Subcutaneous abdominal adipose tissue (tissue), 5 donors: ENCODE data around the gene ZC3H11A.
A peak's percentile ranks its signal among the peaks of the same experiment; 100 is the strongest.
"Not testable (repeated sequence)": the region's sequence is repeated elsewhere in the genome, so short reads cannot be mapped to it uniquely, and the experiment has no call there.

Experiments used
- H3K27ac ChIP-seq: one replicate; pipeline ENCODE4 v1.7.0; 2013; ENCODE audit warnings: low read depth, mild to moderate bottlenecking, inconsistent platforms, low read length, moderate library complexity
- H3K27me3 ChIP-seq, 5 donors: one replicate each; pipeline ENCODE4 v1.7.0; 2013; ENCODE audit warnings: low read length in 5 of 5, inconsistent platforms in 1 of 5; ENCODE audit not compliant: control insufficient read depth in 5 of 5, insufficient read depth in 4 of 5
- H3K36me3 ChIP-seq, 5 donors: one replicate each; pipeline ENCODE4 v1.7.0; 2013; ENCODE audit warnings: low read length in 5 of 5; ENCODE audit not compliant: control insufficient read depth in 5 of 5, insufficient read depth in 5 of 5
- H3K4me1 ChIP-seq, 5 donors: one replicate each; pipeline ENCODE4 v1.7.0; 2013; ENCODE audit warnings: low read length in 5 of 5, mild to moderate bottlenecking in 3 of 5, moderate library complexity in 1 of 5; ENCODE audit not compliant: control insufficient read depth in 5 of 5, insufficient read depth in 5 of 5
- H3K4me3 ChIP-seq, 5 donors: one replicate each; pipeline ENCODE4 v1.7.0; 2013; ENCODE audit warnings: low read length in 5 of 5, low read depth in 1 of 5
- H3K9ac ChIP-seq, 5 donors: one replicate each; pipeline ENCODE4 v1.7.0; 2013; ENCODE audit warnings: low read length in 5 of 5, mild to moderate bottlenecking in 4 of 5, moderate library complexity in 3 of 5
- H3K9me3 ChIP-seq, 5 donors: one replicate each; pipeline ENCODE4 v1.7.0; 2013; ENCODE audit warnings: low read length in 5 of 5; ENCODE audit not compliant: control insufficient read depth in 5 of 5
- donor health status: healthy.
- donor health status: healthy.
- donor health status: healthy.
- donor health status: healthy.
- donor health status: healthy.

ZC3H11A gene

GRCh38 chr1:203778789-203779188, 16.6 kb upstream of the ZC3H11A start:
- Histone ChIP-seq H3K9ac (no peak overlapping the region), H3K27ac (no peak overlapping the region), H3K4me1 (no peaks in the 10 kb centered on the region), H3K4me3 (no peak overlapping the region), H3K36me3 (no peaks in the 10 kb centered on the region), H3K9me3 (no peaks in the 10 kb centered on the region), H3K27me3 (no peaks in the 10 kb centered on the region)

- H3K9ac ChIP-seq: no peak overlapping the region
- H3K27ac ChIP-seq: no peak overlapping the region
- H3K4me1 ChIP-seq: no peaks in the 10 kb centered on the region
- H3K9me3 ChIP-seq: no peaks in the 10 kb centered on the region
- no peak overlapping the region for H3K4me3 ChIP-seq
- H3K36me3 ChIP-seq: no peaks in the 10 kb centered on the region
- no peaks in the 10 kb centered on the region for H3K27me3 ChIP-seq
Measured at GRCh38 chr1:203781962-203782361, 13.5 kb upstream of the ZC3H11A start.

- Histone ChIP-seq H3K4me1 (peaks cover 0 to 3% (median 3%) of the 10 kb centered on the region in 5 donors), H3K36me3 (no peaks in the 10 kb centered on the region), H3K9ac (no peak overlapping the region), H3K4me3 (no peak overlapping the region), H3K27ac (no peak overlapping the region), H3K27me3 (no peaks in the 10 kb centered on the region), H3K9me3 (no peaks in the 10 kb centered on the region)
Measured at GRCh38 chr1:203789966-203790365, 5.5 kb upstream of the ZC3H11A start.

DNA sequence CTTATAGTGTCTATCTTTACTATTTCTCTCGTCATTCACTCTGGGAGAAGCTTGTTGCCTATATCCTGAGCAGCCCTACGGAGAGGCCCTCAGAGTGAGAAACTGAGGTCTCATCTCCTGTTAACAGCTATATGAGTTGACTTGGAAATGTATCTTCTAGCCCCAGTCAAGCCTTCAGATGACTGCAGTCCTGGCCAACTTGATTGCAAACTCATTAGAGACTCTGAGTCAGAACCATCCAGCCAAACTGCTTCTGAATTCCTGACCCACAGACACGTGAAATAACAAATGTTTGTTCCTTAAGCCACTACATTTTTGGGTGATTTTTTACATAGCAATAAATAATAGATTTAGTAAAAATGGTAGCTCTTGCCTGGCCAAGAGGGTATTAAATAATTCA, 3.9 kb upstream of the ZC3H11A start:
- Histone ChIP-seq H3K27me3 (no peaks in the 10 kb centered on the region), H3K36me3 (no peaks in the 10 kb centered on the region), H3K9ac (no peak overlapping the region), H3K4me1 (peaks cover 2 to 9% (median 7%) of the 10 kb centered on the region in 5 donors), H3K9me3 (no peaks in the 10 kb centered on the region), H3K4me3 (no peak overlapping the region), H3K27ac (no peak overlapping the region)

DNA sequence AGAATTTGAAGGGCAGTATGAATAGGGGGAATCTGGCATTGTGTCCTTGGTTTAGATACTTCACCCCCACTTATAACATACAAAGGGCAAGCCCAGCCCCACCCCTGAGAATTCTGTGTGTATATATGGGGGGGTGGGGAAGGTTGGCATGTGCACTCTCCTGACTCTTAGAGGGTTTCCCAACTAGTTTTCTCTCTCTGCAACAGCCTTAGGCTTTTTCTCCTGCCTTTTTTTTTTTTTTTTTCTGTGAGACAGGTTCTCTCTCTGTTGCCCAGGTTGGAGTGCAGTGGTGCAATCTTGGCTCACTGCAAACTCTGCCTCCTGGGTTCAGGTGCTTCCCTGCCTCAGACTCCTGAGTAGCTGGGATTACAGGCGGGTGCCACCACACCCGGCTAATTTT, 2.9 kb upstream of the ZC3H11A start:
- H3K9ac ChIP-seq: no peak overlapping the region

GRCh38 chr1:203793561-203793960, 1.9 kb upstream of the ZC3H11A start:
- not testable (repeated sequence) for H3K27ac ChIP-seq, H3K36me3 ChIP-seq, H3K4me3 ChIP-seq, H3K9me3 ChIP-seq, H3K9ac ChIP-seq, H3K27me3 ChIP-seq
- peaks cover 2 to 29% (median 27%) of the 10 kb centered on the region in 5 donors for H3K4me1 ChIP-seq

More for the DNA sequence above, 2.9 kb upstream of the ZC3H11A start:
- H3K9me3 ChIP-seq: no peaks in the 10 kb centered on the region
- peaks cover 2 to 19% (median 17%) of the 10 kb centered on the region in 5 donors for H3K4me1 ChIP-seq
- H3K4me3 ChIP-seq: no peak overlapping the region
- H3K27ac ChIP-seq: no peak overlapping the region
- H3K27me3 ChIP-seq: no peaks in the 10 kb centered on the region
- no peaks in the 10 kb centered on the region for H3K36me3 ChIP-seq

DNA sequence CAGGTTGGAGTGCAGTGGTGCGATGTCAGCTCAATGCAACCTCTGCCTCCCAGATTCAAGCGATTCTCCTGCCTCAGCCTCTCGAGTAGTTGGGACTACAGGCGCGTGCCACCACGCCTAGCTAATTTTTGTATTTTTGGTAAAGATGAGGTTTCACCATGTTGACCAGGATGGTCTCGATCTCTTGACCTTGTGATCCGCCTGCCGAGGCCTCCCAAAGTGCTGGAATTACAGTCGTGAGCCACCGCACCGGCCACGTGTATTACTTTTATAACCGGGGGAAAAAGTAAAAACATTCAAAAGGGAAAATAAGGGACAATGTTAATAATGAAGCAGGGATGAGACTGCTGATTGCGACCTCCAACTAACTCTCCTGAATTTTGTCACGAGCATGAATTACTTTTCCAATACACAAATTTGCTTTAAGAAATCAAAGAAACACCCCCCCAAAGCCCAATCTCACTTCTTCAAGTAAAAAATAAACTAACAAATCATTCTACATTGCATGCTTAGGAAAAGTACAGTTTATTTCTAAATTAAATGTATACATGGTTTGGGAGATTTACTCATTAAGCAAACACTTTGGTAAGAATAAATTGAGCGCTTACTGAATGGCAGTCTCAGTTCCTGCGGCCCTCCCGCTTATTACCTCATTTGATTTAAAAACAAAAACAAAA, 521 bp upstream of the ZC3H11A start:
- no peaks in the 10 kb centered on the region for H3K9me3 ChIP-seq
- peaks cover 0 to 5% (median 0%) of the 10 kb centered on the region in 5 donors for H3K36me3 ChIP-seq
- H3K9ac ChIP-seq: peak overlapping the region; percentile 53 to 99 (median 90)
- peak overlapping the region; percentile 61 to 99 (median 88) for H3K4me3 ChIP-seq
- H3K27ac ChIP-seq: peak overlapping the region; percentile 100
- peaks cover 2 to 42% (median 40%) of the 10 kb centered on the region in 5 donors for H3K4me1 ChIP-seq
- no peaks in the 10 kb centered on the region for H3K27me3 ChIP-seq

- Histone ChIP-seq H3K36me3 (peaks cover 0 to 6% (median 0%) of the 10 kb centered on the region in 5 donors), H3K27me3 (no peaks in the 10 kb centered on the region), H3K4me3 (peak overlapping the region; percentile 79 to 99 (median 90)), H3K4me1 (peaks cover 2 to 53% (median 52%) of the 10 kb centered on the region in 5 donors), H3K27ac (peak overlapping the region; percentile 100), H3K9me3 (no peaks in the 10 kb centered on the region), H3K9ac (peak overlapping the region; percentile 90 to 100 (median 97))
Measured at GRCh38 chr1:203796236-203796605, 798 bp downstream of the ZC3H11A start.

- Histone ChIP-seq H3K4me1 (peaks cover 2 to 62% (median 56%) of the 10 kb centered on the region in 5 donors), H3K9me3 (no peaks in the 10 kb centered on the region), H3K4me3 (peak overlapping the region; percentile 79 to 99 (median 90)), H3K36me3 (peaks cover 0 to 6% (median 0%) of the 10 kb centered on the region in 5 donors), H3K27me3 (no peaks in the 10 kb centered on the region), H3K9ac (peak overlapping the region in 4 of 5 donors; percentile 48 to 99 (median 92)), H3K27ac (peak overlapping the region; percentile 100)
Measured at GRCh38 chr1:203797216-203797615, 1.8 kb downstream of the ZC3H11A start.

DNA sequence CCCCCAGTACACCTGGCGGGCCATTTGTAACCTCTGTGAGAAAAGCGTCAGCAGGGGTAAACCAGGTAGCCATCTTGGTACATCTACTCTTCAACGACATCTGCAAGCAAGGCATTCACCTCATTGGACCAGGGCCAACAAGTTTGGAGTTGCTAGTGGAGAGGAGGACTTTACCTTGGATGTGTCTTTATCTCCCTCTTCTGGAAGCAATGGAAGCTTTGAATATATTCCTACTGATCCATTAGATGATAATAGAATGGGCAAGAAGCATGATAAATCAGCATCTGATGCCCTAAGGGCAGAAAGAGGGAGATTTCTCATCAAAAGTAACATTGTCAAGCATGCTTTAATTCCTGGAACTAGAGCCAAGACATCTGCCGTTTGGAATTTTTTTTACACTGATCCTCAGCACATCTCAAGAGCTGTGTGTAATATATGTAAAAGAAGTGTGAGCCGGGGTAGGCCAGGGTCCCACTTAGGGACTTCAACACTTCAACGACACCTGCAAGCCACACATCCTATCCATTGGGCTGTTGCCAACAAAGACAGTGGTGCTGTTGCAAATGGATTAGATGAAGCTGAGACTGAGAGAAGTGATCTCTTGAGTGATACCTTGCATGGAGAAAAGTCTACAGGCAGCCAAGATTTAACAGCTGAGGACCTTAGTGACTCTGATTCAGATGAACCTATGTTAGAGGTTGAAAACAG, 2.7 kb downstream of the ZC3H11A start:
- peak overlapping the region; percentile 100 for H3K27ac ChIP-seq
- H3K4me1 ChIP-seq: peaks cover 2 to 68% (median 56%) of the 10 kb centered on the region in 5 donors
- peak overlapping the region in 2 of 5 donors; percentile 18 to 99 for H3K4me3 ChIP-seq
- H3K27me3 ChIP-seq: no peaks in the 10 kb centered on the region
- peaks cover 0 to 6% (median under 1%) of the 10 kb centered on the region in 5 donors for H3K36me3 ChIP-seq
- H3K9me3 ChIP-seq: no peaks in the 10 kb centered on the region
- H3K9ac ChIP-seq: peak overlapping the region in 1 of 5 donors; percentile 44
